ENCODE data around the gene PDGFA. TPM values are rescaled to one million over a fixed set of nuclear protein-coding genes. Genes with fewer than 3 reads are reported as not detected.

PDGFA gene
- total and polyA plus RNA-seq, 2 experiments from 2014 or later, result 35.6 to 43.1 TPM

DNA sequence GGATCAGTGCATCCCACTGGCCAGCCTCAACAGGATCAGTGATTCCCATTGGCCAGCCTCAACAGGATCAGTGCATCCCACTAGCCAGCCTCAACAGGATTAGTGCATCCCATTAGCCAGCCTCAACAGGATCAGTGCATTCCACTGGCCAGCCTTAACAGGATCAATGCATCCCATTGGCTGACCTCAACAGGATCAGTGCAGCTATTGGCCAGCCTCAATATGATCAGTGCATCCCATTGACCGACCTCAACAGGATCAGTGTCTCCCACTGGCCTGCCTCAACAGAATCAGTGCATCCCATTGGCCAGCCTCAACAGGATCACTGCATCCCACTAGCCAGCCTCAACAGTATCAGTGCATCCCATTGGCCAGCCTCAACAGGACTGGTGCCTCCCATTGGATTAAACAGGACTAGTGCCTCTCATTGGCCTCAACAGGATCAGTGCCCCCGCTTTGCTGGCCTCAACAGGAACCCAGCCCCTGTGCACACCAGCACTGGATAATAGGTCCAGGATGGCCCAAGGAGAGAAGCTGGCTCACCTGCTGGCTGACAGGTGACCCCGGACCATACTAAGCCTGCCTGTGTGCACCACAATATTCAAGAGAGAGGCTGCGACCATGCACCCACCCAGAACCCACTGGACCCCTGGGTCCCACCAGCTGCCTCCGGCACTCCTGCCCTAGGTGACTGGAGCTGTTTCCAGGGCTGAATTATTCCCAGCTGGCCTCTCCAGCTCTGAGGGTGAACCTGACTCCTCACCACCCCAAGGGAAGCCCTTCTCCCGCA lies 59.9 kb downstream of the PDGFA start (continued):
- TF ChIP-seq EZH2phosphoT487 (IDR thresholded peaks at IDR 0.05; ENCODE audit: unreplicated experiment) (no peak), NANOG (IDR thresholded peaks at IDR 0.05; ENCODE audit: borderline replicate concordance) (no peak), POLR2AphosphoS5 (IDR thresholded peaks at IDR 0.05; ENCODE audit: low read depth) (no peak)
- TF ChIP-seq, protein P1, sequence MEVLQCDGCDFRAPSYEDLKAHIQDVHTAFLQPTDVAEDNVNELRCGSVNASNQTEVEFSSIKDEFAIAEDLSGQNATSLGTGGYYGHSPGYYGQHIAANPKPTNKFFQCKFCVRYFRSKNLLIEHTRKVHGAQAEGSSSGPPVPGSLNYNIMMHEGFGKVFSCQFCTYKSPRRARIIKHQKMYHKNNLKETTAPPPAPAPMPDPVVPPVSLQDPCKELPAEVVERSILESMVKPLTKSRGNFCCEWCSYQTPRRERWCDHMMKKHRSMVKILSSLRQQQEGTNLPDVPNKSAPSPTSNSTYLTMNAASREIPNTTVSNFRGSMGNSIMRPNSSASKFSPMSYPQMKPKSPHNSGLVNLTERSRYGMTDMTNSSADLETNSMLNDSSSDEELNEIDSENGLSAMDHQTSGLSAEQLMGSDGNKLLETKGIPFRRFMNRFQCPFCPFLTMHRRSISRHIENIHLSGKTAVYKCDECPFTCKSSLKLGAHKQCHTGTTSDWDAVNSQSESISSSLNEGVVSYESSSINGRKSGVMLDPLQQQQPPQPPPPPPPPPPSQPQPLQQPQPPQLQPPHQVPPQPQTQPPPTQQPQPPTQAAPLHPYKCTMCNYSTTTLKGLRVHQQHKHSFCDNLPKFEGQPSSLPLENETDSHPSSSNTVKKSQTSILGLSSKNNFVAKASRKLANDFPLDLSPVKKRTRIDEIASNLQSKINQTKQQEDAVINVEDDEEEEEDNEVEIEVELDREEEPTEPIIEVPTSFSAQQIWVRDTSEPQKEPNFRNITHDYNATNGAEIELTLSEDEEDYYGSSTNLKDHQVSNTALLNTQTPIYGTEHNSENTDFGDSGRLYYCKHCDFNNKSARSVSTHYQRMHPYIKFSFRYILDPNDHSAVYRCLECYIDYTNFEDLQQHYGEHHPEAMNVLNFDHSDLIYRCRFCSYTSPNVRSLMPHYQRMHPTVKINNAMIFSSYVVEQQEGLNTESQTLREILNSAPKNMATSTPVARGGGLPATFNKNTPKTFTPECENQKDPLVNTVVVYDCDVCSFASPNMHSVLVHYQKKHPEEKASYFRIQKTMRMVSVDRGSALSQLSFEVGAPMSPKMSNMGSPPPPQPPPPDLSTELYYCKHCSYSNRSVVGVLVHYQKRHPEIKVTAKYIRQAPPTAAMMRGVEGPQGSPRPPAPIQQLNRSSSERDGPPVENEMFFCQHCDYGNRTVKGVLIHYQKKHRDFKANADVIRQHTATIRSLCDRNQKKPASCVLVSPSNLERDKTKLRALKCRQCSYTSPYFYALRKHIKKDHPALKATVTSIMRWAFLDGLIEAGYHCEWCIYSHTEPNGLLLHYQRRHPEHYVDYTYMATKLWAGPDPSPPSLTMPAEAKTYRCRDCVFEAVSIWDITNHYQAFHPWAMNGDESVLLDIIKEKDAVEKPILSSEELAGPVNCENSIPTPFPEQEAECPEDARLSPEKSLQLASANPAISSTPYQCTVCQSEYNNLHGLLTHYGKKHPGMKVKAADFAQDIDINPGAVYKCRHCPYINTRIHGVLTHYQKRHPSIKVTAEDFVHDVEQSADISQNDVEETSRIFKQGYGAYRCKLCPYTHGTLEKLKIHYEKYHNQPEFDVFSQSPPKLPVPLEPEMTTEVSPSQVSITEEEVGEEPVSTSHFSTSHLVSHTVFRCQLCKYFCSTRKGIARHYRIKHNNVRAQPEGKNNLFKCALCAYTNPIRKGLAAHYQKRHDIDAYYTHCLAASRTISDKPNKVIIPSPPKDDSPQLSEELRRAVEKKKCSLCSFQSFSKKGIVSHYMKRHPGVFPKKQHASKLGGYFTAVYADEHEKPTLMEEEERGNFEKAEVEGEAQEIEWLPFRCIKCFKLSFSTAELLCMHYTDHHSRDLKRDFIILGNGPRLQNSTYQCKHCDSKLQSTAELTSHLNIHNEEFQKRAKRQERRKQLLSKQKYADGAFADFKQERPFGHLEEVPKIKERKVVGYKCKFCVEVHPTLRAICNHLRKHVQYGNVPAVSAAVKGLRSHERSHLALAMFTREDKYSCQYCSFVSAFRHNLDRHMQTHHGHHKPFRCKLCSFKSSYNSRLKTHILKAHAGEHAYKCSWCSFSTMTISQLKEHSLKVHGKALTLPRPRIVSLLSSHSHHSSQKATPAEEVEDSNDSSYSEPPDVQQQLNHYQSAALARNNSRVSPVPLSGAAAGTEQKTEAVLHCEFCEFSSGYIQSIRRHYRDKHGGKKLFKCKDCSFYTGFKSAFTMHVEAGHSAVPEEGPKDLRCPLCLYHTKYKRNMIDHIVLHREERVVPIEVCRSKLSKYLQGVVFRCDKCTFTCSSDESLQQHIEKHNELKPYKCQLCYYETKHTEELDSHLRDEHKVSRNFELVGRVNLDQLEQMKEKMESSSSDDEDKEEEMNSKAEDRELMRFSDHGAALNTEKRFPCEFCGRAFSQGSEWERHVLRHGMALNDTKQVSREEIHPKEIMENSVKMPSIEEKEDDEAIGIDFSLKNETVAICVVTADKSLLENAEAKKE (CRISPR knock-in tag; IDR thresholded peaks at IDR 0.05), result no peak

GRCh38 chr7:458511-459245 lies 61.0 kb downstream of the PDGFA start:
- peaks cover 17% of the 10 kb centered on the region for H3K4me1 Mint-ChIP-seq
- Histone ChIP-seq H3K4me3 (no peak overlapping the region), H2AFZ (no peak overlapping the region), H3K4me1 (ENCODE audit: insufficient read depth) (no peaks in the 10 kb centered on the region), H3F3A (replicated peaks; ENCODE audit: low read depth) (no peaks in the 10 kb centered on the region), H3K27ac (ENCODE audit: low read depth) (no peak overlapping the region), H4K20me1 (replicated peaks; ENCODE audit: insufficient read depth) (no peaks in the 10 kb centered on the region), H3K4me2 (no peak overlapping the region), H3K27me3 (ENCODE audit: insufficient read depth) (no peaks in the 10 kb centered on the region), H3K9me2 (ENCODE audit: insufficient read depth) (no peaks in the 10 kb centered on the region), H3K79me2 (replicated peaks; ENCODE audit: insufficient read depth) (no peaks in the 10 kb centered on the region), H3K36me3 (ENCODE audit: insufficient read depth) (no peaks in the 10 kb centered on the region)
- H3K9me3 Mint-ChIP-seq, result no peaks in the 10 kb centered on the region
- H3K27me3 Mint-ChIP-seq (ENCODE audit: insufficient read depth, low read depth, poor library complexity), result peaks cover 7% of the 10 kb centered on the region
- ATAC-seq (no peak), DNase-seq (ENCODE audit: low spot score) (no peak)
- H3K36me3 Mint-ChIP-seq (ENCODE audit: low read depth), result no peaks in the 10 kb centered on the region
- H3K27ac Mint-ChIP-seq, result no peak overlapping the region
- H3K4me3 Mint-ChIP-seq, result no peak overlapping the region
- TF ChIP-seq, protein P1 (CRISPR knock-in tag; IDR thresholded peaks at IDR 0.05), result no peak
- TF ChIP-seq CREB1 (CRISPR knock-in tag; IDR thresholded peaks at IDR 0.05; ENCODE audit: low read depth), result no peak
- TF ChIP-seq EZH2 (IDR thresholded peaks at IDR 0.05; ENCODE audit: low read depth, unreplicated experiment), result no peak
- no peak for TF ChIP-seq ZNF331 (CRISPR knock-in tag; IDR thresholded peaks at IDR 0.05; ENCODE audit: low read depth)

Data from GM23338 (cell line).